K562 (cell line): ENCODE measurements around the gene ATG10. TPM values are rescaled to one million over a fixed set of nuclear protein-coding genes. Genes with fewer than 3 reads are reported as not detected.

Source experiments
- DIDO1 ChIP-seq: fragments of 450-650 bp; IDR thresholded peaks from 2 replicates; pipeline ENCODE4 v1.6.1; 2016; ENCODE audit warnings: low read depth, missing biosample characterization, missing genetic modification characterization
- HES1 ChIP-seq: fragments of 450-650 bp; IDR thresholded peaks from 2 replicates; pipeline ENCODE4 v1.6.1; 2016; ENCODE audit warnings: low read depth, mild to moderate bottlenecking, moderate library complexity
- MAX ChIP-seq: sonication (generic); formaldehyde crosslinking; IDR thresholded peaks from 2 replicates; pipeline ENCODE4 v1.9.0; 2022; ENCODE audit warnings: mild to moderate bottlenecking, missing genetic modification reagents
- MAZ ChIP-seq, 2 experiments: fragments of 450-650 bp in 1 of 2; sonication (generic) in 1 of 2; formaldehyde crosslinking; IDR thresholded peaks in 1 of 2; conservative IDR thresholded peaks in 1 of 2; 2 replicates each; pipeline versions ENCODE4 v1.4.0 to v1.5.0; 2020; ENCODE audit warnings: mild to moderate bottlenecking in 1 of 2, missing genetic modification reagents in 1 of 2
- MTA2 ChIP-seq: fragments of 450-650 bp; IDR thresholded peaks from 2 replicates; pipeline ENCODE4 v1.6.1; 2016; ENCODE audit warnings: low read depth
- PHF20 ChIP-seq: fragments of 450-650 bp; IDR thresholded peaks from 2 replicates; pipeline ENCODE4 v1.6.1; 2018; ENCODE audit not compliant: partially characterized antibody
- POLR2H ChIP-seq: IDR thresholded peaks from 2 replicates; pipeline ENCODE4 v1.6.1; 2016; ENCODE audit warnings: missing genetic modification characterization, low read depth, mild to moderate bottlenecking, control low read depth, missing compliant biosample characterization, moderate library complexity
- SAFB2 ChIP-seq: fragments of 200-400 bp; formaldehyde crosslinking; IDR thresholded peaks from 2 replicates; pipeline ENCODE4 v1.6.1; 2018; ENCODE audit warnings: borderline replicate concordance, low read length, low read depth, moderate library complexity; ENCODE audit not compliant: severe bottlenecking
- SLC30A9 ChIP-seq: fragments of 250-450 bp; sonication (Bioruptor Pico); IDR thresholded peaks from 2 replicates; pipeline ENCODE4 v1.8.0; 2022; ENCODE audit warnings: mild to moderate bottlenecking, moderate library complexity
- TAL1 ChIP-seq: fragments of 450-650 bp; IDR thresholded peaks from 2 replicates; pipeline ENCODE4 v1.6.1; 2016; ENCODE audit warnings: mild to moderate bottlenecking
- THRA ChIP-seq: fragments of 450-650 bp; IDR thresholded peaks from 2 replicates; pipeline ENCODE4 v1.6.1; 2017; ENCODE audit warnings: mild to moderate bottlenecking, moderate library complexity
- USF1 ChIP-seq: sonication (generic); formaldehyde crosslinking; IDR thresholded peaks from 2 replicates; pipeline ENCODE4 v1.9.0; 2022; ENCODE audit warnings: mild to moderate bottlenecking, missing genetic modification reagents
- ZC3H11A ChIP-seq: IDR thresholded peaks from 2 replicates; pipeline ENCODE4 v1.6.1; 2012; ENCODE audit warnings: low read depth, low read length, improper control_type of control experiment
- ZNF124 ChIP-seq: sonication (generic); formaldehyde crosslinking; IDR thresholded peaks from 2 replicates; pipeline ENCODE4 v1.8.1; 2022; ENCODE audit warnings: missing genetic modification reagents
- polyA plus RNA-seq, 8 experiments: library from polyadenylated mRNA; depleted of rRNA in 4 of 8; stranded (reverse) in 5 of 8; unstranded in 3 of 8; fragments of >200 nt; fragmentation: Nextera tagmentation in 2 of 8; fragmentation: Illumina TruSeq in 1 of 8; extraction: Ambion mirVana in 2 of 8; extraction: Trizol in 1 of 8; gene quantifications; 2 replicates each; pipeline versions ENCODE4 v1.2.1 to v1.2.3, GENCODE V29; 2011 to 2014; ENCODE audit warnings: inconsistent platforms in 1 of 8, missing spikeins in 1 of 8
- total RNA-seq, 7 experiments: library from RNA; depleted of rRNA in 6 of 7; stranded (reverse); fragments of >200 nt in 6 of 7; fragmentation: Illumina TruSeq in 2 of 7; extraction: Trizol in 2 of 7; gene quantifications; 2 replicates each; pipeline versions ENCODE4 v1.2.1 to v1.2.3, GENCODE V29; 2011 to 2021; ENCODE audit warnings: low replicate concordance in 1 of 7
- TF ChIP-seq, protein P1 (sequence below): sonication (generic); formaldehyde crosslinking; IDR thresholded peaks from 2 replicates; pipeline ENCODE4 v1.8.0; 2023; ENCODE audit warnings: mild to moderate bottlenecking, missing genetic modification reagents
- TF ChIP-seq, protein P2 (sequence below): fragments of 250-450 bp; sonication (Bioruptor Pico); IDR thresholded peaks from 2 replicates; pipeline ENCODE4 v1.8.0; 2021; ENCODE audit warnings: moderate library complexity, mild to moderate bottlenecking, inconsistent platforms

Gene ATG10
- total and polyA plus RNA-seq, 9 of the 15 experiments (the other 6 are each of a cell fraction or from before 2014, with no cell fraction given) = 7.0 to 18.8 (median 14.6) TPM

GRCh38 chr5:81971712-81972491 lies at the start of gene ATG10 (continued):
- TF ChIP-seq, protein P1, sequence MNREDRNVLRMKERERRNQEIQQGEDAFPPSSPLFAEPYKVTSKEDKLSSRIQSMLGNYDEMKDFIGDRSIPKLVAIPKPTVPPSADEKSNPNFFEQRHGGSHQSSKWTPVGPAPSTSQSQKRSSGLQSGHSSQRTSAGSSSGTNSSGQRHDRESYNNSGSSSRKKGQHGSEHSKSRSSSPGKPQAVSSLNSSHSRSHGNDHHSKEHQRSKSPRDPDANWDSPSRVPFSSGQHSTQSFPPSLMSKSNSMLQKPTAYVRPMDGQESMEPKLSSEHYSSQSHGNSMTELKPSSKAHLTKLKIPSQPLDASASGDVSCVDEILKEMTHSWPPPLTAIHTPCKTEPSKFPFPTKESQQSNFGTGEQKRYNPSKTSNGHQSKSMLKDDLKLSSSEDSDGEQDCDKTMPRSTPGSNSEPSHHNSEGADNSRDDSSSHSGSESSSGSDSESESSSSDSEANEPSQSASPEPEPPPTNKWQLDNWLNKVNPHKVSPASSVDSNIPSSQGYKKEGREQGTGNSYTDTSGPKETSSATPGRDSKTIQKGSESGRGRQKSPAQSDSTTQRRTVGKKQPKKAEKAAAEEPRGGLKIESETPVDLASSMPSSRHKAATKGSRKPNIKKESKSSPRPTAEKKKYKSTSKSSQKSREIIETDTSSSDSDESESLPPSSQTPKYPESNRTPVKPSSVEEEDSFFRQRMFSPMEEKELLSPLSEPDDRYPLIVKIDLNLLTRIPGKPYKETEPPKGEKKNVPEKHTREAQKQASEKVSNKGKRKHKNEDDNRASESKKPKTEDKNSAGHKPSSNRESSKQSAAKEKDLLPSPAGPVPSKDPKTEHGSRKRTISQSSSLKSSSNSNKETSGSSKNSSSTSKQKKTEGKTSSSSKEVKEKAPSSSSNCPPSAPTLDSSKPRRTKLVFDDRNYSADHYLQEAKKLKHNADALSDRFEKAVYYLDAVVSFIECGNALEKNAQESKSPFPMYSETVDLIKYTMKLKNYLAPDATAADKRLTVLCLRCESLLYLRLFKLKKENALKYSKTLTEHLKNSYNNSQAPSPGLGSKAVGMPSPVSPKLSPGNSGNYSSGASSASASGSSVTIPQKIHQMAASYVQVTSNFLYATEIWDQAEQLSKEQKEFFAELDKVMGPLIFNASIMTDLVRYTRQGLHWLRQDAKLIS = peak; percentile 89; the same call in 1 of the 2 replicates
- TF ChIP-seq TAL1 = peak; percentile 40; the same call in 1 of the 2 replicates
- TF ChIP-seq SAFB2 = no peak
- no peak for TF ChIP-seq SLC30A9
- no peak for TF ChIP-seq THRA
- TF ChIP-seq MAX (CRISPR knock-in tag) = peak; percentile 87
- TF ChIP-seq HES1 = no peak
- peak; percentile 56 for TF ChIP-seq PHF20
- TF ChIP-seq USF1 (CRISPR knock-in tag) = peak; percentile 43
- peak; percentile 99 for TF ChIP-seq MAZ (CRISPR knock-in tag; conservative IDR thresholded peaks at IDR 0.05 in 1 of 2, IDR thresholded peaks at IDR 0.05 in 1 of 2)
- TF ChIP-seq POLR2H (tag) = peak; percentile 61; the same call in 1 of the 2 replicates
- TF ChIP-seq MTA2 = no peak
- no peak for TF ChIP-seq DIDO1 (tag)
- TF ChIP-seq ZNF124 (CRISPR knock-in tag) = no peak
- TF ChIP-seq, protein P2, sequence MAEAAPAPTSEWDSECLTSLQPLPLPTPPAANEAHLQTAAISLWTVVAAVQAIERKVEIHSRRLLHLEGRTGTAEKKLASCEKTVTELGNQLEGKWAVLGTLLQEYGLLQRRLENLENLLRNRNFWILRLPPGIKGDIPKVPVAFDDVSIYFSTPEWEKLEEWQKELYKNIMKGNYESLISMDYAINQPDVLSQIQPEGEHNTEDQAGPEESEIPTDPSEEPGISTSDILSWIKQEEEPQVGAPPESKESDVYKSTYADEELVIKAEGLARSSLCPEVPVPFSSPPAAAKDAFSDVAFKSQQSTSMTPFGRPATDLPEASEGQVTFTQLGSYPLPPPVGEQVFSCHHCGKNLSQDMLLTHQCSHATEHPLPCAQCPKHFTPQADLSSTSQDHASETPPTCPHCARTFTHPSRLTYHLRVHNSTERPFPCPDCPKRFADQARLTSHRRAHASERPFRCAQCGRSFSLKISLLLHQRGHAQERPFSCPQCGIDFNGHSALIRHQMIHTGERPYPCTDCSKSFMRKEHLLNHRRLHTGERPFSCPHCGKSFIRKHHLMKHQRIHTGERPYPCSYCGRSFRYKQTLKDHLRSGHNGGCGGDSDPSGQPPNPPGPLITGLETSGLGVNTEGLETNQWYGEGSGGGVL (CRISPR knock-in tag) = no peak
- no peak for TF ChIP-seq ZC3H11A
